NCI-H2081 (cell line): ENCODE results near the gene ADGRD2.

Source experiments
- DNase-seq, 2 experiments: peaks; one replicate each; lab custom pipeline; 2025; lab: John Stamatoyannopoulos, UW

ADGRD2 gene

GRCh38 chr9:124496463-124496862, 46.2 kb downstream of the ADGRD2 start:
- no peak for DNase-seq

DNA sequence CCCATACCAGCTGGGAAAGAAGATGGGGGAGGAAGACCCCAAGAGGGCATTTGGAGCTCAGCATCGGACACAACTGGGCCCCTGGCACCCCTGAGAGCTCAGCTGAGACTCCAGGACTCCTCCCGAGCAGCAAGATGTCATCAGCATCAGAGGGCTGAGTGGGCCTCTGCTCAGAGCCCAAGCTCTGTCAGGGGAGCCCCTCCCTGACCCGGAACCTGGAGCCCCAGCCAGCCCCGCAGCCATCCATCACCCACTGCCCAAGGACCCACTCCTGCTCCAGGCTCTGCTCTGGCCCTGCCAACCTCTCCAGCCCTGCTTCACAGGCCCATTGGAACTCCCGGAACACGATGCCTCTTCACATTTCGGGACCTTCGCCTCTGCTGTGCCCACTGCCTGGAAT, 47.2 kb downstream of the ADGRD2 start:
- no peak for DNase-seq

DNA sequence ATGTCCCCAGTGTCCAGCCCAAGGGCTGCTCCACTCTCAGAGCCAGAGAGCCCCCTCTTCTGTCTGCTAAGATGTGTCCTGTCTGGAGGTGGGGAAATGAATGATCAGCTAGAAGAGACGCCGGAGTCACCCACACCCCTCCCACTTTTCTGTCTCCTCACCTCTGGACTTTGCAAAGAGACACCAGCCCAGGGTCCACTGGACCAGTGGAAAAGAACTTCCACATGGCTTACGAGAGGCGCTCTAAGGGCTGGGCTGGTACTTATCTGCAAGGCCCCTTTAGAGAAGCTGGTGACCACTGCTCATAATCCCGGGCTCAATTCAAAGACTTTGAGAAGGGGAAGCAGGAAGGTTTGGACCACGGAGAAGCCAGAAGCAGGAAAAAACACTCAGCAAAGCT, 47.8 kb downstream of the ADGRD2 start:
- no peak for DNase-seq

DNA sequence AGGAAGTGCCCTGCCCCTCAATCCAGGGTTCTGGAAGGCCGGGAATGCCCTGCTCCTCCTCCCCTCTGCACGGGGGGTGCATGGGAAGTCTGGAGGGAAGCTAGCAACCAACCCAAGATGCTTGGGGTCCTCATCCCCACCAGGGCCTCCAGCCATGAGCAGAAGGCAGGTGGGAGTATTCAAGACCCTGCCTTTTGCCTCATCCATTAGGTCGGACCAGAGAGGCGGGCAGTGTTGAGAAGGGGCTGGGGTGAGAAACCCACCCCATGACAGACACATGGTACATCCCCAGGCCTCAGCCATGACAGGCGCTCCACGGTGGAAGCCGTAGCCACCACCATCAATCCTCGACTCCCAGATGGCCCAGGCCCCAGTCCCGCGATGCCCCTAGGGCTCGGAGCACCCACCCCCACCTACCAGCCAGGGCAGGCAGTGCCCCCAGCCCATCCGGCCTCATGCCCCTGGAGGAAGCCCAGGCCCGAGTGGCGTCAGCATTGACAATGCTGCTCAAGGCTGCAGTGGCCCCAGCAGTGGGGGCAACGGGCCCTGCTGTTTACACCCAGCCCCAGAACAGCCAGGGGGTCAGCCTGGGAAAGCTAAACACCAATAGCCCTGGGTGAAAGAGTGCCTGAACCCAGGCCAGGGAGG, 48.4 kb downstream of the ADGRD2 start:
- DNase-seq = no peak

DNA sequence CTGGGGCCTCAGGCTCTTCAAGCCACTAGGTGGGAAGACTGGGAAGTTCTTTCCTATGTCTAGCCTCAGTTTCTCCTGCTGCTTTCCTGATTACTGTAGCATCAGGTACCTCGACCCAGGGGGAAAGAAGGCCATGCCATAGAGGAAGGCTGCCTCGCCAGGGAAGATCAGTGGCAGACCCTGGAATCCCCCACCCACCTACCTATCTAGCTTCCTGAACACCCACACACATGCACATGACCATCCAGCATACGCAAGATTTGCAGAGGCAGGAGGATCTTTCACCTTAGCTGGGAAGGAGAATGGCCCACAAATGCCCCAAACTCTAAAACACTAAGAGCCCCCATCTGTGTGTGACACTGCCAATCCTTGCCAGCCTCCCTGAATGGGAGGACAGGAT, 49.0 kb downstream of the ADGRD2 start:
- no peak for DNase-seq

DNA sequence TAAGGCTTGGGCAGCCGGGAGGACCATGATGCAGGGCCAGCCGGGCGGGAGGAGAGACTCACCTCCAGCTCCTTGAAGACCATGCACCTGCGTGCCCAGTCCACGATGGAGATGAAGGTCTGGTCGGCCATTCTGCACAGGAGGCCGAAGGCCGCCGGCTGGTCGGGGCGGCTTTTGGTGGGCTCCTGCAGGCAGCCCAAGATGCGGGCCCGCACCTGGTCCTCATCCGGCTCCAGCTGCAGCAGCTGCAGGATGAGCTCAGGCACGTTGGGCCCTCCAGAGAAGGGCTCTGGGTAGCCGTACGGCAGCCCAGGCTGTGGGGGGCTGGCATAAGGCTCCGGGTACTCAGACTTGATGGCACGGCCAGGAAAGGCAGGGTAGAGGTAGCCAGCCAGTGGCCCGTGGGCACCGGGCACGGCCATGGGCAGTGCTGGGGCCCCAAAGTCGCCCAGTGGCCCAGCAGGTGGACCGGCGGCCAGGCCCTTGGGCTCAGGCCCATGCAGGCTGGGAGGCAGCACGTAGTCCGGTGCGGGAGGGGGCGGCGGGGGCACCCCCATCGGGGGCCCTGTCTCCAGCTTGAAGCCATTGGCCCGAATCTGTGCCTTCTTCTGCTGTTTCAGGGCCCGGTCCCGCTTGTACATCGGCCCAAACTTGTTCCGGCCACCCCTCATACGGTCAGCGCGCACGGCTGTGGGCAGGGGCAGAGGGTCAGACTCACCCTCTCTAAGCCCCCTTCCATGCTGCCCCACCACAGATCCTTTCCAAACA, 50.0 kb downstream of the ADGRD2 start:
- DNase-seq = no peak

DNA sequence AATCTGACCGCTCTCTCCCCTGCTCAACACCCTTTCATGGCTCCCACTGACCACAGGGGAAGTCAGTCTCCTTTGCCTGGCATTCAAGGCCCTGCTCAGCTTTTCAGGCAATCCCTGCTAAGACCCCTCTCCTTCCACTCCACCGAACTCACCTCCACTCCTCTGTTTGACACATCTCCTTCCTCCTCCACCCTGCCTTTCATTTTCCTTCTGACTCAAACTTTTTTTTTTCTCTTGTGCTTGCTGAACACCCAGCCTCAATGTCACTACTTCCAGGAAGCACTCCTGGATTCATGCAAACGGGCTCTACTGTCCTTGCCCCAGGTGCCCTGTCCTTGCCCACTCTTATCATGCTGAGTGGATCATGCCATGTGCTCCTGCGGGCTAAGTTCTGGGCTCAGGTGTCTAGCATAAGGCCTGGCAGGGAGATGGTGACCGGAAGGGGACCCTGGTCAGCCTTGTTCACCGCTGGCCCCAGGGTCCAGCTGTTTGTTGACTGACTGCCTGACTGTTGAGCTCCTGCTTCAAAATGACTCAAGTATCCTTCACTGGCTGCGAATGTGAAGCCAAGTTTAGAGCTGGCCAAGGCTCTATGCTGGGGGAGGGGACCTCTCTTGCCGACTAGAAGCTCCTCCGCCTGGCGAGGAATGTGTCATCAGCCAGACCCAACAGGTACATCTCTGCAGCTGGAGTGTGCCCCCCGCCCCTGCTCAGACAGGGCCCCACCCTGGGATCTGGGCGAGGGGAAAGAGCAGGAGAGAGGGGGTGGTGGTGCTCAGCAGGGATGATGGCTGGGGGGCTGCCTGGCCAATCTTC, 50.8 kb downstream of the ADGRD2 start:
- DNase-seq = no peak

GRCh38 chr9:124501771-124502320, 51.6 kb downstream of the ADGRD2 start:
- DNase-seq = no peak

DNA sequence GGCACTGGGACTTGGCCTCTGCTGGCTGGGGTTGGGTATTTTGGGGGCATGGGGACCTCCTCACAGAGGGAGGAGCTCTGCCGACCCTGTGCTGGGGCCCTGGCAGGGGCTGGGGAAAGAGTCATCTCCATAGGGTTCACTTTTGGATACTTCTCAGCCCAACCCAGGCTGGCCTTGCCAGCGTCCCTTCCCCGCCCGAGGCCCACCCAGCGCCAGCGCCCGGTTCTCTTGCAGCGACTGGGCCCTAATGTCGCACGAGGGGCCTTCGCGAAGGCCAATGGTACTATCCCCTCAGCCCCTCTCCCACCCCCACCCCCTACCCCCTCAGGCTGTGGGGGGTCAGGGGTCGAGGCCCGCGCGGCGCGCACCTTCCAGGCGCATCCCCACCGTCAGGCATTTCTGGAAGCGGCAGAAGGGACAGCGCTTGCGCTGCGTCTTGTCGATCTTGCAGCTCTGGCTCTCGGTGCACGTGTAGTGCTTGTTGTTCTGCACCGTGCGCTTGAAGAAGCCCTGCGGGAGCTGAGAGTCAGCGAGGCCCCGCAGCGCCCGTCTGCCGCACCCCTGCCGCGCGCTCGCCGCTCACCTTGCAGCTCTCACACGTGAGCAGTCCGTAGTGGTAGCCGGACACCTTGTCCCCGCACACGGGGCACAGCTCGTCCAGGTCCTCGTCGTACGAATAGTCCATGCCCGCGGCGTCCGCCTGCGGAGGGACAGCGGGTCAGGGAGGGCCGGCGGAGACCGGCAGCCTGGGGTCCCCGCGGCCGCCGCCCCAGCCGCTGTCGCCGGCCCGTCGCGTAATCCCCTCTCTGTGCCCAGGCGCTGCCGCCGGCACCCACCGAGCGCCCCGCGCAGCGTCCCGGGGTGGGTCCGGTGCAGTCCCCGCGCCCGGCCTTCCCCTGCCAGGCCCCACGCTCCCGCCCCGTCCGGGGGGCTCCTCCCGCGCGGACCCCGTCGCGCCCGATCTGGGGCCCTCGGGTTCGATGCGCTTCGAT, 52.8 kb downstream of the ADGRD2 start:
- DNase-seq = no peak

GRCh38 chr9:124503713-124504529, 53.7 kb downstream of the ADGRD2 start:
- no peak for DNase-seq

- DNase-seq = no peak
These were observed 54.3 kb downstream of the ADGRD2 start for GRCh38 chr9:124504530-124505005.

- DNase-seq = no peak
These were observed 55.0 kb downstream of the ADGRD2 start for GRCh38 chr9:124505006-124505900.

GRCh38 chr9:124505901-124506346, 55.7 kb downstream of the ADGRD2 start:
- DNase-seq = no peak

DNA sequence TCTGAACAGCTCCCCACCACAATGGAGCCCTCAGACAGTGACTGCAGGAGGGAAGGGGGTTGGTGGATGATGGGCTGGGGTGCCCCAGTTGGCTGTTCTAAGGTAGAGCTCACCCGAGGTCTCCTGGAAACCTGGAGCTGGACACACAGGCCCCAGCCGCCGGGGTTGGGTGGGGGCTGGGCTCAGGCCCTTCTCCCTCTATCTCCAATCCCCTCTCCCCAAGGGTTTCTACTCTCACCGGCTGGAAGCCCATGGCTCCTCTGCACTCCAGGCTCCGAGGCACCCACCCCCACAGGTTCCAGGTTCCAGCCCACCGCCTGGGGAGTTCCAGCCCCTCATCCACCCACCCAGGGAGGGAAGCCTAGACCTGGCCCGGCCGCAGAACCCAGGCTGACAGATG, 56.2 kb downstream of the ADGRD2 start:
- no peak for DNase-seq

- DNase-seq = no peak
These were observed 57.0 kb downstream of the ADGRD2 start, which contains the start of gene NR5A1 for GRCh38 chr9:124506931-124507879. Gene NR5A1, minus strand, starts transcription at chr9:124507399. Its CDS starts 4,004 bp downstream, at chr9:124503395.

DNA sequence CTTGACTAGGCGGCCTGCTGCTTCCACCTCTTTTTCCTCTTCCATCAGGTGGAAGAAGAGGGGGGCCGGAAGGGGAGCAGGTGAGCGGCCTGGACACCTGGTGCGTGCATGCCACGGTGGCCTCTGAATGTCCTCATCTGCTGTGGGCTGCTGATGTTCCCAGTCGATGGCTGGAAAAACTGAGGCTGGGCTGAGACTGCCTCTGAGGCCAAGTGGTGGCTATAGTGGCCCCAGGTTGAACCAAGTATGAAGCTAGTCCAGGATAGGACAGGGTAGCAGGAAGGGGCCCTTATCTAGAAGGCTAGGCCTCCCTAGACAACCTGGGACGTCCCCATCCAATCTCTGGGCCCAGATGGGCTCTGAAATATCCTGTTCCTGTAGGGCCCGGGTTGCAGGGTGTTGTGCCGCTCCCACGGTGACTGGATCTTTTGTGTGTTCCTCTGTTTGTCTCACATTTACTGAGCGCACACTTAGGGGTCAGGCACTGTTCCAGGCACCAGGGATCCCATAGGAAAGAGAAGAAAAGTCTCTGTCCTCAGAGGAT, 57.7 kb downstream of the ADGRD2 start:
- DNase-seq = no peak

- no peak for DNase-seq
These were observed 60.6 kb downstream of the ADGRD2 start for GRCh38 chr9:124510650-124511425.
